HCT116 (cell line): ENCODE measurements around the gene TRMT10B.

Source experiments
- CTCF ChIP-seq, 3 experiments: fragments of 200-600 bp in 1 of 3; sonication (generic) in 1 of 3; IDR thresholded peaks in 2 of 3; conservative IDR thresholded peaks in 1 of 3; 2 replicates each; pipeline ENCODE4 v1.5.1; 2012 to 2017; ENCODE audit warnings: low read depth in 2 of 3, low read length in 2 of 3, antibody characterized with exemption in 1 of 3, borderline replicate concordance in 1 of 3, control low read depth in 1 of 3, mild to moderate bottlenecking in 1 of 3, mixed read lengths in 1 of 3, mixed run types in 1 of 3, moderate library complexity in 1 of 3; ENCODE audit not compliant: insufficient read depth in 1 of 3
- TCF7L2 ChIP-seq: IDR thresholded peaks from 2 replicates; pipeline ENCODE4 v1.7.0; 2011; ENCODE audit warnings: borderline replicate concordance, inconsistent platforms; ENCODE audit not compliant: insufficient read depth, insufficient read length; ENCODE audit errors: extremely low read depth

- no peak for TF ChIP-seq TCF7L2
- no peak for TF ChIP-seq CTCF (IDR thresholded peaks at IDR 0.05 in 2 of 3, conservative IDR thresholded peaks at IDR 0.05 in 1 of 3; ENCODE audit: borderline replicate concordance in 1 of 3, insufficient read depth in 1 of 3, low read depth in 2 of 3, low read length in 2 of 3)
Measured at GRCh38 chr9:37812773-37813379, 59.3 kb downstream of the TRMT10B start.
